ENCODE results near the gene SIGLEC11. TPM values are rescaled to one million over a fixed set of nuclear protein-coding genes. Genes with fewer than 3 reads are reported as not detected.

The SIGLEC11 gene
- total RNA-seq, 1 experiment from 2014 or later, result not detected

DNA sequence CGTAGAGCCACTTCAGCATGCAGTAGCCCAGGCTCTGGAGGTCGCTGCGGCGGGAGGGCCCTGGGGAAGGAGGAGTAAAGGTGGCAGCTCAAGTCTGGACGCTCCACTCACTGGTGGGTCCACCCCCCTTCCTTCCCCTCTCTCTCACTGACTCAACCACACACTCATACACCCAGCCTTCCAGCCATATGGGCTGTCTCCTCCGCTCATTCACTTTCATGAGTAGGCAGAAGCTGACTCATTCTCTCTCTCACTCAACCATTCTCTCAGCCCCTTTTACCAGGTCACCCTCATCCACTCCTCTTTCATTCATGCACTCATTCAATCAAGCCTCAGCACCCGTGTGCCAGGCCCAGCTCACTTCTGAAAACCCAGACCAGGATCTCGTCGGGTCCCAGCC, 27.5 kb upstream of the SIGLEC11 start:
- H3K27ac ChIP-seq, result no peak overlapping the region
- H3K4me3 ChIP-seq, result no peak overlapping the region
- H3K27me3 ChIP-seq (replicated peaks), result no peaks in the 10 kb centered on the region
- H3K36me3 ChIP-seq, result peaks cover 29% of the 10 kb centered on the region
- peaks cover 16% of the 10 kb centered on the region for H3K4me1 ChIP-seq (replicated peaks)
- H3K9me3 ChIP-seq (replicated peaks), result no peaks in the 10 kb centered on the region
- DNase-seq (ENCODE audit: low read depth in 1 of 2, low spot score in 2 of 2), result peak; percentile 31 to 66

- Histone ChIP-seq H3K4me1 (replicated peaks) (peaks cover 16% of the 10 kb centered on the region), H3K36me3 (peaks cover 26% of the 10 kb centered on the region)
- DNase-seq (ENCODE audit: low read depth in 1 of 2, low spot score in 2 of 2), result no peak
Observed at GRCh38 chr19:49988007-49988406, 27.0 kb upstream of the SIGLEC11 start.

DNA sequence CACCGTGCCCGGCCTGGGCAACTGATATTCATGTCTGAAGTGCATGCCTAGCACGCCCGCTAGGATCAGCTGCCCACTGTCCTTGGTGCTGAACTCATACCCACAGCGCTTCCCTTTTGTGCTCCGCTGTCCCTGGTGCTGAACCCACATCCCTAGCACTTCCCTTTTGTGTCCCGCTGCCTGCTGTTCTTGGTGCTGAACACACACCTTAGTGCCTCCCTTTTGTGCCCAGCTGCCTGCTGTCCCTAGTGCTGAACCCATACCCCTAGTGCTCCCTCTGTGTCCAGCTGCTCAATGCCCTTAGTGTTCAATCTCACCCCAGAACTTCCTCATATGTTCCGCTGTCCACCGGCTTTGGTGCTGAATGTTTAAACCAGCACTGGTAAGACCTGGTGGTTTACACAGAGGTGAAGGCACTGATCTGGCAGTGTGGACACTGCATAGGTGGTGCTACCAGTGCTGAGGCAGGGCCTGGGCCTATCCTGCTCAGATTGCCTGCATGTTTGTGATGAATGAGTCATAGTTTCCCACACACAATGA, 26.3 kb upstream of the SIGLEC11 start:
- no peaks in the 10 kb centered on the region for H3K27me3 ChIP-seq (replicated peaks)
- H3K9me3 ChIP-seq (replicated peaks), result no peaks in the 10 kb centered on the region
- H3K27ac ChIP-seq, result no peak overlapping the region
- H3K4me1 ChIP-seq (replicated peaks), result peaks cover 16% of the 10 kb centered on the region
- peak; percentile 82 to 88 for DNase-seq (ENCODE audit: low read depth in 1 of 2, low spot score in 2 of 2)
- H3K36me3 ChIP-seq, result peaks cover 18% of the 10 kb centered on the region
- H3K4me3 ChIP-seq, result no peak overlapping the region

More at GRCh38 chr19:49988007-49988406, 27.0 kb upstream of the SIGLEC11 start:
- Histone ChIP-seq H3K4me3 (no peak overlapping the region), H3K9me3 (replicated peaks) (no peaks in the 10 kb centered on the region), H3K27ac (no peak overlapping the region), H3K27me3 (replicated peaks) (no peaks in the 10 kb centered on the region)

- H3K27ac ChIP-seq, result no peak overlapping the region
- H3K9me3 ChIP-seq (replicated peaks), result no peaks in the 10 kb centered on the region
- H3K4me1 ChIP-seq (replicated peaks), result peaks cover 16% of the 10 kb centered on the region
- H3K27me3 ChIP-seq (replicated peaks), result no peaks in the 10 kb centered on the region
- no peak for DNase-seq (ENCODE audit: low read depth in 1 of 2, low spot score in 2 of 2)
- H3K36me3 ChIP-seq, result peaks cover 16% of the 10 kb centered on the region; the same call in 1 of the 2 replicates
- H3K4me3 ChIP-seq, result no peak overlapping the region
Observed at GRCh38 chr19:49986354-49986753, 25.4 kb upstream of the SIGLEC11 start.

DNA sequence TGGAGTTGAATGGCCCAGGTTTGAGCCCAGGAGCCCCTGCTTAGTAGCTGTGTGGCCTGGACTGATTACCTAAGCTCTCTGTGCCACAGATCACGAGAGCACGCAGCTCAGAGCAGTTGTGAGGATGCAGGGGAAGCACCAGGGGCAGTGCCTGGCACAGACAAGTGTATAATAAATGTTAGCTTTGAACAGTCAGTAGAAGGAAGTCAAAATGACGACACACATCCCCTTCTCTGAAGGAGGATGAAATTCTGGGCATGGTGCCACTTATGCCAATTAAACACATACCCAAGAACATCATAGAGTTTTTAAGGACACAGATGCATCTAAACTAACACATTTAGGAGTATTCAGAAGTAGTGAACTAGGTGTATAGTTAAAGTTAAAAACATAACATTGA, 24.9 kb upstream of the SIGLEC11 start:
- Histone ChIP-seq H3K27ac (no peak overlapping the region), H3K4me1 (replicated peaks) (peaks cover 16% of the 10 kb centered on the region), H3K27me3 (replicated peaks) (no peaks in the 10 kb centered on the region), H3K4me3 (no peak overlapping the region), H3K9me3 (replicated peaks) (no peaks in the 10 kb centered on the region), H3K36me3 (peaks cover 16% of the 10 kb centered on the region; the same call in 1 of the 2 replicates)
- no peak for DNase-seq (ENCODE audit: low read depth in 1 of 2, low spot score in 2 of 2)

DNA sequence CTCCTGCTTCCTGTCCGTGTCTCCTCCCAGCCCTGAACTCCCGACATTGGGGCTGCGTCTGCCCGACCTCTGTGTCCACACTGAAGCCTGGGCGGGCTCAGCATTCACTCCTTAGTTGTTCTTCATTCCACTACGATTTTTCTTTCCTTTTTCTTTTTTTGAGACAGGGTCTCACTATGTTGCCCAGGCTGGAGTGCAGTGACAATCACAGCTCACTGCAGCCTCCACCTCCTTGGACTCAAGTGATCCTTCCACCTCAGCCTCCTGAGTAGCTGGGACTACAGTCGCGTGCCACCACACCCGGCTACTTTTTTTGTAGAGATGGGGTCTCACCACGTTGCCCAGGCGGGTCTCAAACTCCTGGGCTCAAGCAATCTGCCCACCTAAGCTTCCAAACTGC, 23.5 kb upstream of the SIGLEC11 start:
- Histone ChIP-seq H3K27ac (no peak overlapping the region), H3K9me3 (replicated peaks) (no peaks in the 10 kb centered on the region), H3K4me1 (replicated peaks) (peaks cover 16% of the 10 kb centered on the region), H3K27me3 (replicated peaks) (no peaks in the 10 kb centered on the region), H3K4me3 (no peak overlapping the region), H3K36me3 (peaks cover 16% of the 10 kb centered on the region; the same call in 1 of the 2 replicates)
- DNase-seq (ENCODE audit: low read depth in 1 of 2, low spot score in 2 of 2), result no peak

GRCh38 chr19:49983645-49984229, 22.8 kb upstream of the SIGLEC11 start:
- Histone ChIP-seq H3K27ac (no peak overlapping the region), H3K9me3 (replicated peaks) (no peaks in the 10 kb centered on the region), H3K36me3 (peaks cover 20% of the 10 kb centered on the region; the same call in 1 of the 2 replicates), H3K27me3 (replicated peaks) (no peaks in the 10 kb centered on the region), H3K4me1 (replicated peaks) (peaks cover 10% of the 10 kb centered on the region), H3K4me3 (no peak overlapping the region)
- peak; percentile 54 to 62 for DNase-seq (ENCODE audit: low read depth in 1 of 2, low spot score in 2 of 2)

GRCh38 chr19:49981603-49982593, 20.9 kb upstream of the SIGLEC11 start:
- no peak overlapping the region for H3K4me3 ChIP-seq
- H3K9me3 ChIP-seq (replicated peaks), result no peaks in the 10 kb centered on the region
- no peaks in the 10 kb centered on the region for H3K4me1 ChIP-seq (replicated peaks)
- H3K27me3 ChIP-seq (replicated peaks), result no peaks in the 10 kb centered on the region
- H3K36me3 ChIP-seq, result peaks cover 16% of the 10 kb centered on the region; the same call in 1 of the 2 replicates
- H3K27ac ChIP-seq, result no peak overlapping the region
- no peak for DNase-seq (ENCODE audit: low read depth in 1 of 2, low spot score in 2 of 2)

DNA sequence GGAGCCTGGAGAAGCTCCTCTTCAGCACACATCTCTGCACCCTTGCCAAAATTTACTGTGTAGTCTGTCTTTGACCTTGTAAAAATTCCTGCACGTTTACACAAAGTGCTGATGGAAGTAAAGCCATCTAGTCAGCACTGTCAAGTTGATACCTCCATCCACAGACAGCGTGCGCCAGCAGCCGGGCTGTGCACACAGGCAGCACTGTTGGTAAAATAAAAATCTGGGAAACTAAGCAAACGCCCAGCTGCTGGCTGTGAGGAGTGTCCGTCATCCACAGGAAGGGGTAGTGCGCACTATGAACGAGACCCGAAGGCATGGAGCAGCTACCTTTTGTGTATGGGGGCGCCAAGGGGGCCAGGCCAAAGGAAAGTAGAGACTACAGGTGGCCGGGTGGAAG, 17.4 kb upstream of the SIGLEC11 start:
- H3K4me3 ChIP-seq, result no peak overlapping the region
- no peak for DNase-seq (ENCODE audit: low read depth in 1 of 2, low spot score in 2 of 2)
- H3K36me3 ChIP-seq, result peaks cover 8% of the 10 kb centered on the region; the same call in 1 of the 2 replicates
- no peaks in the 10 kb centered on the region for H3K9me3 ChIP-seq (replicated peaks)
- no peak overlapping the region for H3K27ac ChIP-seq
- no peaks in the 10 kb centered on the region for H3K27me3 ChIP-seq (replicated peaks)
- no peaks in the 10 kb centered on the region for H3K4me1 ChIP-seq (replicated peaks)

DNA sequence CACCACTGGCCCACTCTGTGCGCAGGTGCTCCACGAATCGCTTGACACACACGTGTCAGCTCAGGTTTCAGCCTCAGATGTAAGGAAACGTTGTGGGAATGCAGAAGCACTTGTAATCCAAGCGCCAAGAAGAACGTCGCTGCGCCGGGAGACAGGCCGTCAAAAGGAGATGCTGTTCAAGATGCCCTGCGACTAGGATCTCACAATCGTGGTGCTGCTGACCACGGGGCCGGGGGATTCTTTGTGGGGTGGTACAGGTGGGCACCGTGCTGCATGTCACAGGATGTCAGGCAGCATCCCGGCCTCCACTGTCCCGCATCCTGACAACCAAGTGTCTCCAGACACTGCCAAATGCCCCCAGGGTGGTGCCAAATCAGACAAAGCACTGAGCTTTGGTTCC, 16.9 kb upstream of the SIGLEC11 start:
- DNase-seq (ENCODE audit: low read depth in 1 of 2, low spot score in 2 of 2), result no peak
- Histone ChIP-seq H3K27ac (no peak overlapping the region), H3K36me3 (peaks cover 8% of the 10 kb centered on the region; the same call in 1 of the 2 replicates), H3K4me1 (replicated peaks) (no peaks in the 10 kb centered on the region), H3K27me3 (replicated peaks) (no peaks in the 10 kb centered on the region), H3K4me3 (no peak overlapping the region), H3K9me3 (replicated peaks) (no peaks in the 10 kb centered on the region)

DNA sequence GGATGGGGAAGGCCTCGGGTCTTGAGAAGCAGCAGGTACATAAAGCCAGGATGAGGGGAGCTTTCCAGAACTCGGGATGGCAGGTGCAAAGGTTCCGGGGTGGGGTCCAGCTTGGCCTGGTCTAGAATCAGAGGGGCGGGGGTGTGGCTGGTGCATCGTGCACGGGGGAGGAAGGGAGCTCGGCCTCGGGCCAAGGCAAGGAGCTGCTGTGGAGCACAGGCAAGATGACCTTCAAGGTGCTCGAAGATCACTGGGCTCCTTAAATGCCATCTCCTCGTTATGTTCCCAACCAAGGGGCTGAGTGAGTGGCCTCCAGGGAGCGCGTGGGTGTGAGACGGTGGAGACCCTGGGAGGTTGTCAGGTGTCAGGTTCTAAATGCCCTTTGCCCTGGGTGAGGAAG, 16.1 kb upstream of the SIGLEC11 start:
- Histone ChIP-seq H3K4me3 (no peak overlapping the region), H3K27ac (no peak overlapping the region), H3K27me3 (replicated peaks) (0 out of 2 replicates have a peak, but pooled peaks cover 3% of the 10 kb centered on the region), H3K36me3 (peaks cover 6% of the 10 kb centered on the region; the same call in 1 of the 2 replicates), H3K4me1 (replicated peaks) (no peaks in the 10 kb centered on the region), H3K9me3 (replicated peaks) (no peaks in the 10 kb centered on the region)
- DNase-seq (ENCODE audit: low read depth in 1 of 2, low spot score in 2 of 2), result no peak

DNA sequence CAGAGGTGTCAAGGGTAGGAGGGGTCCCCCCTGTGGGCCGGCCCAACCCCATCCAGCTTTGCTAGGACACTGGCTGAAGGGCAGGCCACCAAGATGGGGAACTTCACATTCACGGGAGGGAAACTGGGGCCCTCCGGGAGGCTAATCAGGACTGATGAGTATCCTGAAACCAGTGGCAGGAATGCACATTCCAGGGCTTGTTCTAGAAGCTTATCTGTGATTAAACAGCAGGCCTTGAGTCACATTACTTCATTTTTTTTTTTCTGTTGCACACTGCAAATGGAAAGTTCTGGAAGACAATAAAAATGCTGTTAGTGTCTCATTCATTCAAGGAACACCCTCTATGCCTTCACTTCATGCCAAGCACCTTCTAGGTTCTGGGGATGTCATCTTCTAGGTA, 15.5 kb upstream of the SIGLEC11 start:
- Histone ChIP-seq H3K4me3 (no peak overlapping the region), H3K4me1 (replicated peaks) (no peaks in the 10 kb centered on the region), H3K27me3 (replicated peaks) (0 out of 2 replicates have a peak, but pooled peaks cover 3% of the 10 kb centered on the region), H3K27ac (no peak overlapping the region), H3K9me3 (replicated peaks) (no peaks in the 10 kb centered on the region), H3K36me3 (peaks cover 5% of the 10 kb centered on the region; the same call in 1 of the 2 replicates)
- no peak for DNase-seq (ENCODE audit: low read depth in 1 of 2, low spot score in 2 of 2)

DNA sequence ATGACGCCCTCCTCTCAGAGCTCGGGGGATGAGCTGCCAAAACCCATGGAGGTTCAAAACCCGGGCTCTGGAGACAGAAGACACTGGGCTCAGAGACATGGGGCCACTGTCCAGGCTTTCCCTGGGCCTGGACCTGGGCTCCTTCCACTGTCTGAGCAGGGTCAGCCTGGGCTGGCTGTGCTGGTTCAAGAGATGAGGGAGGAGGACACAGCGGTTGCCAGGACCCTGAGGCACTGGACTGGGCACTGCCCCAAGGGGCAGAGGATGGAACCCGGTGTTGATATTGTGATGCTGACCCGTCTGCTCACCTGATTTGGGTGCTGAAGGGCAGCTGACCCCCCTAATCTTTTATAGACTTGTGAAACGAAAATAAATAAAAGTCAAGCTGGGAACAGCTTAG, 14.1 kb upstream of the SIGLEC11 start:
- H3K36me3 ChIP-seq, result peaks cover 5% of the 10 kb centered on the region; the same call in 1 of the 2 replicates
- no peaks in the 10 kb centered on the region for H3K4me1 ChIP-seq (replicated peaks)
- H3K27me3 ChIP-seq (replicated peaks), result 0 out of 2 replicates have a peak, but pooled peaks cover 3% of the 10 kb centered on the region
- no peak for DNase-seq (ENCODE audit: low read depth in 1 of 2, low spot score in 2 of 2)
- no peak overlapping the region for H3K4me3 ChIP-seq
- no peaks in the 10 kb centered on the region for H3K9me3 ChIP-seq (replicated peaks)
- no peak overlapping the region for H3K27ac ChIP-seq

All from SJSA1 (cell line).